DMS153 (cell line): ENCODE measurements around the gene SKAP2.

Source experiments
- DNase-seq: peaks from one replicate; lab custom pipeline; 2025; lab: John Stamatoyannopoulos, UW

The SKAP2 gene

DNA sequence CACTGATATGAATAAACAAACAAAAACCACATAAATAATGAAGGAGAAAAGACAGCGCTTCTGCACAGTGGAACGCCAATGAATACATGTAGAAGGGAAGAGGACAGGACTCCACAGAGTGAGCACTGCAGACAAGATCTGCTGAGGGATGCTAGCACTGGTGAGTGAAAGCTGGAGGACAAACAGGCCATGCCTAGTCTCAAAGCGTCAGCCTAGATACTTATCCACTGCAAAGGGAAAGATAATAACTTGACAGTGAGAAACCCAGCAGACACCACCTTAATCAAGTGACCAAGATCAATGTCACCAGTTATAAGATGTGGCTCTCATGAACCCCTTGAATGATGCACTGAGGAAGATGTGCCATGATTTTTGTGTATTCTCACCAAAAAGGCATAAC lies 227.6 kb downstream of the SKAP2 start:
- no peak for DNase-seq

DNA sequence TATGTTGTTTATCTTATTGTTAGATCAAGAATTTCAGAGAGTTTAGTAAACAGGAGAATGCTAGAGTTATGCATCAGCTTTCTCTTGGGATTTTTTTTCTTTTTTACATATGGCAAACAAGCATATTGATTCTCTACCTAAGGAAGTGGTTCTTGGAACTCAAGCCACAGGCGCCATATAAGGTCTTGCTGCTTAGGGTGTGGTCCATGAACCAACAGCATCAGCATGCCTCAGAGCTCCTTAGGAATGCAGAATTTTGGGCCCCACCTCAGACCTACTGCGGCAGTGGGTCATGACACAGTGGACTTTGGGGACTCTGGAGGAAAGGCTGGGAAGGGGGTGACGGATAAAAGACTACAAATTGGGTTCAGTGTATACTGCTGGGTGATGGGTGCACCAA lies 230.8 kb downstream of the SKAP2 start:
- DNase-seq = no peak

DNA sequence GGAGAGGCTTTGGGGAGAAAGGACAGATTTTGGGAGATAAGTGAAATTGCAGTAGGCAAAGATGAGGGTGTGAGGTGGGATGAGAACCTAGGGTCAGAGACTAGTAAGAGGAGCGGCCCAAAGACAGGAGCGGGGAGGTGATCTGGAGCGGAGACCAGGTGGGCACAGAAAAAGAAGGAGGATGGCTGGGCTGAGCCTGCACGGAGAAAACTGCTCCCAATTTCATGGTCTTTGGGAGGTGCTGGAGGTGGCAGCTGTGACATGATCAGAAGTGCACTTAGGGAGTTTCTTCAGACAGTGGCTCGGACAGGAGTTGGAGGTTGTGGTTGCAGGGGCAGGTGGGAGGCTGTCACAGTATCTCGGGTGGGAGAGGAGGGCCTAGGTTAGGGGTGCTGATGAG lies 232.8 kb downstream of the SKAP2 start:
- DNase-seq = no peak

DNA sequence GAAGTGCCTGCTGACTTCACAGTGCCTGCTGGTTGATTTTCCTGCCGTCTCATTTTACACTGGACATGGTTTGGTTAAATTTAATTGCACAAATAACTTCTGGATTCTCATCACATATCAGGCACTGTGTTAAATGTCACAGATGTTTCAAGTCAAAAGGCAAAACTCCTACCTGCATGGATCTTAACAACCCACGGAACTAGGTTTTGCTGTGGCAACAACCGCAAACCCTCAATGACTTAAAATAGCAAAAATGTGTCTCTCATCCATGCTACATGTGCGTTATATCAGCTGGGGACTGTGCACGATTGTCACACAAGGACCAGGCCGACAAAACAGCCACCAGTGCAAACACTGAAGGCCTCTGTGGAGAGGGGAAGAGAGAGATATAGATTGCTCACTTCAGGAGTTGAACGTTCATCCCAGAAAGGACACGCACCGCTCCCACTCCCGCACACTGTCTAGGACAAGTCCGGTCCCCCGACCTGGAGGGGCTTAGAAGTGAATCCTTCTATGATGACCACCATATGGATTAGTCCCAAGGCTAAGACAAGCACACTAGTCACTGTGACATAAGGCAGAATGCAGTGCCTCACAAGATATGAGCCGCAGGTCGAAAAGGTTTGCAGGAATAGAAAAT lies 233.3 kb downstream of the SKAP2 start:
- no peak for DNase-seq

DNA sequence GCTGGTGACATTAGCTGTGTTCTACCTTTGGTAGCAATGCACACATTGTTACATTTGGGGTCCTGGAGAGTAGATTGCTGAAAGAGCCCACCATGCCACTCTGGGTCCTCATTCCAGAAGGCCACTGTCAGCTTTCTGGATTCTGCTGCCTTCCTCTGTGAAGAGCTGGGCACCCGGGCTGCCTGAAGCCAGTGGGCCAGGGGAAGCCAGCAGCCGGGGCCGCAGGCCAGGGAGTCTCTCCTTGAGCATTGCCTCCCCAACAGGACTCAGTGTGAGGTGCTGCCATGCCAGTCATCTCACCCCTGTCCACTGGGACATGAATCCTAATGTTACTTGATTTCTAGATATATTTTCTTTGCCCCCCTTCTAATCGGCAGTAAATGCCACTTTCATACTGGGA lies 234.0 kb downstream of the SKAP2 start:
- DNase-seq = no peak

DNA sequence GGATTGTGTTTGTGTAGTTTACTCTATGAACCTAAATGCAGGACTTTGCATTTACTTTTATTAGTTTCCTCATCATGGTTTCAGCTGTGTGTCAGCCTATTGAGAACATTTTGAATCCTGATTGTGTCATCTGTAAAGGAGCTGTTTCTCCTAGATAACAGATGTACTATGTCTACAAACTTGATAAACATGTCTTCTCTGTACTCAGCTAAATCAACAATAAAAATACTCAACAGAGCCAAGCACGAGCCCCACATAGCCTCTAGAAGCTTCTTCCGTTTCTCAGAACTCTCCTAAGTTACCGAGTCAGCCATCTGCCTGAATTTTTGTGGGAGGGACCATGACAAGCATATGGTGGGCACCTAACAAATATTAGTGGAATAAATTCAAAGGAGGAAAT lies 234.7 kb downstream of the SKAP2 start:
- no peak for DNase-seq

DNA sequence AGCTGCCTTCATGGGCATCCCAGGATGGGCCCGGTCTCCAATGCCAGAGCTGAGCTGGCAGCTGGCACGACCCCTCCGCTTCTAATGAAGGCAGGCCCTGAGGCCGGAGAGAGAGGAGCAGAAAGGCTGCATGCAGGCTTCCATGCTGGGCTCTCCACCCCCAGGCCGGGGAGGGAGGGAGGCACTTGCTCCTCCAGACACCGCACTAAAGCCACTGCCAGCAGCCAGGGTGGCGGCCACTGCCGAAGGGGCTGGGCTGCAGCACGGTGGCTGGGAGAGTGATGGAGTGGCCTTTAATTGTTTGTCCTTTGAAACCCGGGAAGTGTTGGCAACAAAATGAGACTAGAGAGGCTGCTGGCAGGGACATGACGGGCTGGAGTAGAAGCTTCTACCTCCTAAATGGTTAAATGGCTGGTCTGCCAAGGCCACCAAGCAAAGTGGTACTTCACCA lies 236.5 kb downstream of the SKAP2 start:
- DNase-seq = peak; percentile 86

DNA sequence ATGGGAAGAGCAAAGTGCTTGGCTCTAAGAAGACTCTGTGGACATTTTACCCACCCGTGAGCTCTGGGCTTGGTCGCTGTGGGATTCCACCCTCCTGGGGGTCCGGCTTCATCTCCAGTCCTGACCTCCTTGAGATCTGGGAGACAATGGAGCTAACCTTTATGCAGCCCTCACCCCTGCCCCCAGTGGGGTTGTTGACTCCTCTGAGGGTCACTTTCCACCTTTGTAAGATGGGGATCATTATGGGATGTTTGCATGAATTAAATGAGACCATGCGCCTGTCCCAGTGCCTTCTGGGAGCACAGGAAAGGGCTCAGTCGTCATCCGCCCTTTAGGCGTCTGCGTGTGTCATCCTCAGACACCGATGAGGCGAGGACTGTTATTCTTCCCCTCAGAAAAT lies 237.2 kb downstream of the SKAP2 start:
- no peak for DNase-seq

DNA sequence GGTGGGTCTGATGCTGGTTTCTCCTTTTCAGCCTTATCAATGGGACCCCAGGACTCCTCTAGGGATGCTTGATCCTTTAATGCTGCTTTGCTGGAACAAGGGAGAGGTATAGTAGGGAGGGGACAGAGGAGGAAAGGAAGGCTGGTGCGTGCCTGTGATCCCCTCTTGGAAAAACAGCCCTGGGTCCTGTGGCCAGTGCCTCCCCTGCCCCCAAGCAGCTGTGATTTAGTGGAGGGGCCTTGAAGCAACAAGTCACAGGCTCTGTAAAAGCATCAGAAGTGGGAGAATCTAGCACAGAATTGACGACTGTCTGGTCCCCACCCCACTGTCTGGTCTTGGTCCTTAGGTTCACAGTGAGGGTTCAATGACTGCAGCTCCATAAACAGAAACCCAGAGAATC lies 237.7 kb downstream of the SKAP2 start:
- DNase-seq = no peak

DNA sequence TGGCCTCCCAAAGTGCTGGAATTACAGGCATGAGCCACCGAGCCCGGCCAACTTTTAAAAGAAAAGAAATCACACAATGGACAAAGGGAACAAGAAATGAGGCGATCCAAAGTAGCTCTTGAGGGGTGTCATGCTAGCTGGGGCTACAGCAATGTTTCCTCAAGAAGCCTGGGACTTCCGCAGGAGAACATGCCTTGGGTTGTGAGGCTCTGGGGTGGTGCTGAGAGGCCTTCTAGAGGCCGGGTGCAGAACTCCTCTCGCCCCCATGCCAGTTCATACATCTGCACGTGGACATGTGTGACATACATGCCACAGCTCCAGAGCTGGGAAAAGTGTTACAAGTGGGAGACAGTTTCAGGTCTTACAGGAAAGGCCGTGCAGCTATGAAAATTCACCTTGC lies 238.2 kb downstream of the SKAP2 start:
- DNase-seq = no peak

DNA sequence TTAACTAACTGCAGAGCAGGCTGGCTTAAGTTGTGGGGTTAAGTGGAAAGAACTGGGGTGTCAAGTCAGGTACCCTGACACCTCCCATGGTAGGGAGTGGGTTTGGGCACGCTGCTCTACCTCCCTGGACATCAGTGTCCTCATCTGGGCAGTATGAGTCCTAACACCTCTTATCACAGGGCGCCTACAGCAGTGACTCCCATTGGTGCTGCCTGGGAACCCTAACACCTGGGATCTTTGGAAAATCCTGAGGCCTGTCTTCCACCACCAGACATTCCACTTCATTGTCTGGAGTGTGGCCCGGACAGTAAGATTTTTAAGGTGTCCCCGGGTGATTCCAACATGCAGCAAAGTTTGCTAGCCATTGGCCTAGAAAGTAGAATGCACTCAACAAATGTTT lies 239.1 kb downstream of the SKAP2 start:
- no peak for DNase-seq

DNA sequence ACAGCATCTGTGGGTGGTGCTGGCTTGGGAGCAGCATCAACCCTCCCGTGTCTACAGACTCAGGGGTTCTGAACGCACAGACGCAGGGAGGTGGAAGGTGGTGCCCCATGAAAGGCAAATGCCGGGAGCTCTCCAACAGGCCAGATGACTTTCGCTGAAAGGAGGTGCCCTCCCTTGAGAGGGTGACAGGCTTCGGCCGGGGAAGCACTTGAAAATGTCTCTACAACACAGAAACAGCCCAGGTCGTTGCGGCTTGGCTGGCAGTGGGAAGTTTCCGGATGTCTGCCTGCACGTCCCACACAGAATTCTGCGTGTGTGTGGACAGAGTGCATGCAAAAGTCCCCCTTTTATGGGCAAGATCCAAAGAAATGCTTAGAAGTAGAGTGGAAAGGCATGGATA lies 239.6 kb downstream of the SKAP2 start:
- no peak for DNase-seq

DNA sequence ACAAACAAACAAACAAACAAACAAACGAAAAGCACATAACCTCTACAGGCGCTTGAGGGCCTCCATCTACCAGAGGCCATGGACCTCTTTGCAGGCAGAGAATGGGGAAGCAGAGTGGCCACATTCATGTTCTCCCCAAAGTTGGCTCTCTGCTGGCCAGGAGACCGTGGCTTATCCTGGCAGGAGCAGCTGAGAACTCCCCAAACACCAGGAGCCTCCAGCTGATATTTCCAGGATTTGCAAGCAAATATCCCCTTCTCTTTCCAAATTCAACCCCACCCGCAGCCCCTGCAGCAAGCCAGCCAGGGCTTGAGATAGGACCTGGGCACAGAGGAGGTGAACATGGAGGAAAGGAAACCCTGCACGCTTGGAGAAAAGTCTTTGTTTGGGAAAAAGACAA lies 240.0 kb downstream of the SKAP2 start:
- no peak for DNase-seq

DNA sequence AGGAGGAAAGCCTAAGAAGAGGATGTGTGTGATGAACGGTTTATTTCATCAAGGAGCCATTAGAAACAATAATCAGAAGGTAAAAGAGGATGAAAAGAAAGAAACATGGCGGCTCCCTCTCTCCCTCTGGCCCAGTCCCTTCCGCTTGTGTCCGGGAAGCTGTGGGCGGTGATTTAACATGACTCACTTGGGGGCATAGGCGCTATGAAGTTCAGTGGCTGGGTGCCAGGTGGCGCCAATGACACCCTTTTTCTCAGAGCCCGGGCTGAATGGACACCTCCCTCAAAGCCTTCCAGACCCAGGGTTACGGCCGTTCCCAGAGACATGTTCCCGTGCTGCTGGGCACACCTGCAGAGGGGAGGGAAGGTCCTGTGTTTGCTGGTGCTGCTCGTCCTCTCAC lies 244.0 kb downstream of the SKAP2 start:
- no peak for DNase-seq

DNA sequence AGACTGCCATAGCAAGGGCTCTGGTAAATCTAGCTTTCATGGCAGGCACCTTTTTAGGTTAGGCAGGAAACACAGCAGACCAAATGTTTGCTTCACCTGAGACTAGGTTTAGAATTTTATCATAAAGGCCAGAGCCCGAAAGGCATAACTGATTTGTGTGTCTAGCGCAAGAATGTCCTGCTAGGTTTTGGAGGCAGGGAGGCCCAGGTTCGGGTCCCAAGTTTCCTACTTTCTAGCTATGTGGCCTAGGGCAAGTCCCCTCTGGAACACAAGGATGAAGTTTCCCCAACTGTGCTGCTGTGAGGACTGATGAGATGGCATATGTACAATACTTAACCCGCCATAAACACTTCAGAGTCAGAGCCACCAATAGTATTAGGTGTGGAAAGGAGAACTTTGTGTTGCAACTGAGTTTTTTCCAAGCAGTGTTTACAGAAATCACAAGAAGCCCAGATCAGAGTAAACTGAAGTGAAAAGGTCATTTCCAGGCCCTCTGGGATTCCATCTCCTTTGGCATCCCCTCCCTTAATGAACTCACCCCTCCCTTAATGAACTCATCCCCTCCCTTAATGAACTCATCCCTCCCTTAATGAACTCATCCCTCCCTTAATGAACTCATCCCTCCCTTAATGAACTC lies 244.9 kb downstream of the SKAP2 start:
- DNase-seq = no peak

DNA sequence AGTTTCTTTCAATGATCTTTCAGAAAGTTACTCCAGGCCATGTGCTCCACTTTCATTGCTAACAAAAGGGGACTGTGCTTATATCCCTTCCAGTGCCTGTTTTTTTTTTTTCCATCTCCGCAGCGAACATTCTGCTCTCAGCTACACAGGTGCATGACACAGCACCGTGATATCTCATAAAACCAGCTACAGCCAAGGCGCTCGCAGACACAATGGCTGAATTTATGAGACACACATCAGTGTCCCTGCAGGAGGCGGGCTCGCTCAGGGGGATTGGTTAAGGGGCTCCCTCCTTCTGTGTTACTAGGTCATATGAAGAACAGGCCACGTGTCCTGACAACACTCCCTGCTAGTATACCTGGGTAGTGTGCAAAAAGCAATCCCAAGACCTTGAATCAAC lies 245.5 kb downstream of the SKAP2 start:
- DNase-seq = peak; percentile 84

DNA sequence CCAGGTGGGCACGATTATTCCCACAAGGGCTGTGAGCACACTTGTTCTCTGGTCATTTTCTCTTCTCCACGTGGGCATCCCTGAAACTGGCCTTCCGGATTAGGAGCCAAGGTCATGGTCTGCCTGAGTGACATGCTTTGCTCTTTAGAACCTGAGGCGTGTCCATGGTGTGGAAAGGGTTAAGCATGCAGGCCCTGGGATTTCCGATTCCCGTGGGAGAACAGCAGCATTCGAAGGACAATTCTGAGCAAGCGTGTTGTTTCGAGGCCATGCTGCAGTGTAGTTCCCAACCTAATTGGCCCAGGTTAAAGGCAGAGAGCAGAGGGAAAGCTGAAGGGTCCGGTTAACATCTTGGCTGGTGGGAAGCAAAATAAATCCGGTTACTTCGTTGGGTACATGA lies 245.9 kb downstream of the SKAP2 start:
- DNase-seq = peak; percentile 33
